Measurements from ENCODE around the gene ADCY10.
"Not testable (repeated sequence)": the region's sequence is repeated elsewhere in the genome, so short reads cannot be mapped to it uniquely, and the experiment has no call there.

The ADCY10 gene, protein sequence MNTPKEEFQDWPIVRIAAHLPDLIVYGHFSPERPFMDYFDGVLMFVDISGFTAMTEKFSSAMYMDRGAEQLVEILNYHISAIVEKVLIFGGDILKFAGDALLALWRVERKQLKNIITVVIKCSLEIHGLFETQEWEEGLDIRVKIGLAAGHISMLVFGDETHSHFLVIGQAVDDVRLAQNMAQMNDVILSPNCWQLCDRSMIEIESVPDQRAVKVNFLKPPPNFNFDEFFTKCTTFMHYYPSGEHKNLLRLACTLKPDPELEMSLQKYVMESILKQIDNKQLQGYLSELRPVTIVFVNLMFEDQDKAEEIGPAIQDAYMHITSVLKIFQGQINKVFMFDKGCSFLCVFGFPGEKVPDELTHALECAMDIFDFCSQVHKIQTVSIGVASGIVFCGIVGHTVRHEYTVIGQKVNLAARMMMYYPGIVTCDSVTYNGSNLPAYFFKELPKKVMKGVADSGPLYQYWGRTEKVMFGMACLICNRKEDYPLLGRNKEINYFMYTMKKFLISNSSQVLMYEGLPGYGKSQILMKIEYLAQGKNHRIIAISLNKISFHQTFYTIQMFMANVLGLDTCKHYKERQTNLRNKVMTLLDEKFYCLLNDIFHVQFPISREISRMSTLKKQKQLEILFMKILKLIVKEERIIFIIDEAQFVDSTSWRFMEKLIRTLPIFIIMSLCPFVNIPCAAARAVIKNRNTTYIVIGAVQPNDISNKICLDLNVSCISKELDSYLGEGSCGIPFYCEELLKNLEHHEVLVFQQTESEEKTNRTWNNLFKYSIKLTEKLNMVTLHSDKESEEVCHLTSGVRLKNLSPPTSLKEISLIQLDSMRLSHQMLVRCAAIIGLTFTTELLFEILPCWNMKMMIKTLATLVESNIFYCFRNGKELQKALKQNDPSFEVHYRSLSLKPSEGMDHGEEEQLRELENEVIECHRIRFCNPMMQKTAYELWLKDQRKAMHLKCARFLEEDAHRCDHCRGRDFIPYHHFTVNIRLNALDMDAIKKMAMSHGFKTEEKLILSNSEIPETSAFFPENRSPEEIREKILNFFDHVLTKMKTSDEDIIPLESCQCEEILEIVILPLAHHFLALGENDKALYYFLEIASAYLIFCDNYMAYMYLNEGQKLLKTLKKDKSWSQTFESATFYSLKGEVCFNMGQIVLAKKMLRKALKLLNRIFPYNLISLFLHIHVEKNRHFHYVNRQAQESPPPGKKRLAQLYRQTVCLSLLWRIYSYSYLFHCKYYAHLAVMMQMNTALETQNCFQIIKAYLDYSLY (N-terminal part only)

GRCh38 chr1:167913895-167914496 is at the start of gene ADCY10:
Gene ADCY10, minus strand, starts transcription at chr1:167914134. Its CDS starts 8,994 bp downstream, at chr1:167905140.
- no peak for FAIRE-seq

DNA sequence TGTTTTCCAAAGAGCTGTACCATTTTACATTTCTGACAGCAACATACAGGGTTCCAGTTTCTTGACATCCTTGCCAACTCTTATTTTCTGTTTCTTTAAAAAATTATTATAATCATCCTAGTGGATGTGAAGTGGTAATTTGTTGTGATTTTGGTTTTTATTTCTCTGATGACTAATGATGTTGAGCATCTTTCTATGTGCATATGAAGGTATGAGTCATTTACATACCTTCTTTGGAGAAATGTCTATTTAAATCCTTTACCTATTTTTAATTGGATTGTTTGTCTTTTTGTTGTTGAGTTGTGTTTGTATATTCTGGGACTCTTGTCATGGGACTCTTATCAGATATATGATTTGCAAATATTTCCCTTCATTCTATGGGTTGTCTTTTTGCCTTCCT is 43.8 kb upstream of the ADCY10 start:
- no peak for FAIRE-seq

DNA sequence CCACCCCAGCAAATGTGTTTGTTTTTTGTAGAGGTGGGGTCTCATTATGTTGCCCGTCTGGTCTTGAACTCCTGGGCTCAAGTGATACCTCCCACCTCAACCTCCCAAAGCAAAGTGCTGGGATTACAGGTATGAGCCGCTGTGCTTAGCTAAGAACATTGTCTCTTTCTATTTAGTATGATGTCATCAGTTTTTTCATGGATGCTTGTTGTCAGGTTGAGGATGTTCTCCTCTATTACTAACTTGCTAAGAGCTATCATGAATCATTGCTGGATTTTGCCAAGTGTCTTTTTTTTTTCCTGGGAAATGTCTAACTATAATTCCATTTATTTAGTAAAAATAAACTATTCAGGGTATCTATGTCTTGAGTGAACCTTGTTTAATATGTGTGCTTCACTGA is 42.0 kb upstream of the ADCY10 start:
- no peak for FAIRE-seq

DNA sequence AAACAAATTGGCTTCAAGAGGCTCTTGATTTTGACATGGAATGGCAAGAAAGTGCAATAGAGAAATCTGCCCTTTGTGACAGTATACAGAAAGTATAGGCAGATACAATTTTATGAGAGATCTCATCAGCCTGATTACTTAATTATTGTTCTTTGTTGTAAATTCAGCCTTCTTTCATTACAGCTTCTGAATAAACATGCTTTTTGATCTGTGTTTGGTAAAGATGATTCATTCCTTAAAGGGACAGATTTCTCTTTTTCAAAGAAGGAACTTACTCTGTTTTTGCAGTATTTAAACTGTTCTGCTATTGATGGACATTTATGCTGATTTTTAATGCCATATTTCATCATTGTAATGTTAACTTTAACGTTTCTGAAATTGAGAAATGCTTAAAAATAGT is 36.6 kb upstream of the ADCY10 start:
- FAIRE-seq, result no peak

GRCh38 chr1:167949785-167950184 is 35.9 kb upstream of the ADCY10 start:
- no peak for FAIRE-seq

- FAIRE-seq, result no peak
Observed at GRCh38 chr1:167947733-167948132, 33.8 kb upstream of the ADCY10 start.

- no peak for FAIRE-seq
Observed at GRCh38 chr1:167943541-167943940, 29.6 kb upstream of the ADCY10 start.

DNA sequence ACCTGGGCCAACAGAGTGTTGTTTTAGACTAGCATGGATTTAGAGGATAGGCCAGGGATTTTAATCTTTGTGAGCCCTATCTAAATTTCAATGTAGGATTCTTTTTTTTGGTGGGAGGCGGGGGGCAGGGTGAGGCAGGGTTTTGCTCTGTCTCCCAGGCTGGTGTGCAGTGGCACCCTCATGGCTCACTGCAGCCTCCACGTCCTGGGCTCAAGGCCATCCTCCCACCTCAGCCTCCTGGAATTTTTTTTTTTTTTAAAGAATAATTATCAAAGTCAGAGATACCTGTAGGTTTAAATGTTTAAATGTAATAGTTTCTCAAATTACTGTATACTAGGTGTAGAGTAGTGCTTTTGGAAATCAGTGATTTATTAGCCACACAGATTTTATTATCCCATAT is 26.3 kb upstream of the ADCY10 start:
- FAIRE-seq, result no peak

DNA sequence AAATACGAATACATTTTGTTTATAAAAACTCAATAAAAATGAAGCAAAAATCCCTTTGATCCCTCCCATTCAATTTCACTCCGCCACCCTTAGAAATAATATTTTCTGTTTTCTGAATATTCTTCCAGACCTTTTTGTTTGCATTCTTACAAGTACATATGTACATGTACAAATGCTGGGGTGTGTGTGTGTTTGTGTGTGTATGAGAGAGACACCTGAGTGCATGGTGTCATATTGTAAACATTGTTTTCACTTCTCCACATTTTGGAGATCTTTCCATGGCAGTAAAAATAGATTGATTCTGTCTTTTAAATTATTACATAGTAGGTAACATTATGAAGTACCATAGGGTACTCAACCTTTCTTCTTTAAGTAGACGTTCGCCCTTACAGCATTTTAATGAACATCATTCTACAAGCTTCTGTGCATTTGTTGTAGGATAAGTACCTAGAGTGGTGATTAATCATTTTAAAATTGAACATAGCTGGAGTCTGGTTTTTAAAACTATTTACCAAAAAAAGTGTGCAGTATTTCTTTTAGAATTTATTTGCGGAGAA is 24.2 kb upstream of the ADCY10 start:
- peak; percentile 11 for FAIRE-seq

GRCh38 chr1:167937709-167938010 is 23.7 kb upstream of the ADCY10 start:
- FAIRE-seq, result peak; percentile 17

GRCh38 chr1:167936930-167937708 is 23.2 kb upstream of the ADCY10 start, which contains the start of gene MPC2:
Gene MPC2, minus strand, starts transcription at chr1:167937072. Its CDS starts 1,231 bp downstream, at chr1:167935841.
- peak; percentile 79 for FAIRE-seq

- FAIRE-seq, result peak; percentile 94
Observed at GRCh38 chr1:167936068-167936929, 22.4 kb upstream of the ADCY10 start, which contains the start of gene DCAF6. Gene DCAF6, plus strand, starts transcription at chr1:167936683. Its CDS starts 229 bp downstream, at chr1:167936912.

DNA sequence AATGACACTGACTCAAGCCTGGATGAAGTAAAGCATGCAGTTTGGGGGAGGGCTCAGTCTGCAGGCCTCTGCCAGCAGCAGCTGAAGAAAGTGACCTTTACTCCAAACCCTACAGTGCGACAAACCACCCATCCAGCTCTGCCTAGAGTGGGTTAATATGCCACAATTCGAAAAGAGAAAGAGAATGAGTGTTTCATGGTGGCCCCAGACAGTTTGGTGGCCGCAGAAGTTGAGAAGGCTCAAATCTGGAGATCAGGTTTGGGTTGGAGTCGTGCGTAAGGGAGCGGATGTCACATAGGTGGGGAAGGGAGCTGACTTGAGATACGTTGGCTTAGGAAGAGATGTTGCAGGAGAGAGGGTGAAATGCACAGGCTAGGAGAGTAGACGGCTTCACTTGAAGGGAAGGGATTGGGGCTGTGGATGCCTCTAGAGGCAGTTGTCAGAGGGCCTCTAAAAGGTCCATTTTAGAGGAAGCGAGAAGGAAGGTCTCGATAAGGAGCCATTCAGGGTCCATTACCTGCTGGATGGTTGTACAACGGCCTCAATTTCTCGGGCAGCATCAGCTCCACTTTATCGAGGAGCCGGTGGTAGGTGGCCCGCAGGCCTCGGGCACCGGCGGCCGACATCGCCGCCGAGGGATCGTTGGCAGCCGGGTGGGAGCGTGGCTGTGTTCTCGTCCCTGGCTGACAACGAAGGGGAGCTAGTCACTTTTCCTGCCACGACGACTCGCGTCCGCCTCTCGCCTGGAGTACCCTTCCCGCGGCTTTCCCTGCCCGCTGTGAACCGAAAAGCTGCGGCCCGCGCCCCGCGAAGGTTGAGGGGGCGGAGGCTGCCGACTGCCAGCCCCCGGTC is 21.5 kb upstream of the ADCY10 start:
- FAIRE-seq, result no peak

GRCh38 chr1:167934426-167935215 is 20.7 kb upstream of the ADCY10 start:
- FAIRE-seq, result no peak

DNA sequence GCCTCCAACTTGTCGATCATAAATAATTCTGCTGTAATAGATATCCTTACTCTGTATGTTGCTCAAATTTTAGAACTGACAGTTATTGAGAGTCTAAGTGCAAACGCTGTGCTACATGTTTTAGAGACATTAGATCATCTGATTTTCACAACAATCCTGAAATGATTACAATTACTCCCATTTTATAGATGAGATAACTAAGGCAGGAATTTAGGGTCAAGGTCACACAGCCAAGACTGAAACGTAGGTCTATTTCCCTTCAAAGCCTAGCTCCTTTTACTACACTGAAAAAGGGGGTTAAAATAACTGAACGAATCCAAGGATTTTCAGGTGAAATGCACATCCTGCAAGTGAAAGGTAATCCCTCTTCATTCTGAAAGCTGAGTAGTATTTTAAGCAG is 19.9 kb upstream of the ADCY10 start:
- no peak for FAIRE-seq

GRCh38 chr1:167929725-167930124 is 15.8 kb upstream of the ADCY10 start:
- FAIRE-seq, result no peak

DNA sequence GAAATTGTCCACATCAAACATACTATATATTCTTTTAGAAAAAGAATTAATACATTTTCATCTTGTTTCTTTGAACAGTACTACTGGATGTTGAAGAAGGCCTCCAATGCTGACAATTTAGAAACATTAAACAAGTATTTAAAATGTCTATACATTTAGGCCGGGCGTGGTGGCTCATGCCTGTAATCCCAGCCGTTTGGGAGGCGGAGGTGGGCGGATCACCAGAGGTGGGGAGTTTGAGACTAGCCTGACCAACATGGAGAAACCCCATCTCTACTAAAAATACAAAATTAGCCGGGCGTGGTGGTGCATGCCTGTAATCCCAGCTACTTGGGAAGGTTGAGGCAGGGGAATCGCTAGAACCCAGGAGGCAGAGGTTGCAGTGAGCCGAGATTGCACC is 15.0 kb upstream of the ADCY10 start:
- not testable (repeated sequence) for FAIRE-seq

- no peak for FAIRE-seq
Observed at GRCh38 chr1:167928457-167928852, 14.5 kb upstream of the ADCY10 start.

Data from G401.6 (cell line).